ENCODE measurements around the gene MAD1L1.

The MAD1L1 gene

GRCh38 chr7:2245883-2246675 is 13.3 kb upstream of the MAD1L1 start:
- H3K27ac ChIP-seq = no peak overlapping the region
- no peak for TF ChIP-seq CTCF (conservative IDR thresholded peaks at IDR 0.05)

- TF ChIP-seq CTCF (conservative IDR thresholded peaks at IDR 0.05) = no peak
- H3K27ac ChIP-seq = no peak overlapping the region
These were observed 11.8 kb upstream of the MAD1L1 start for GRCh38 chr7:2244404-2244995.

- H3K27ac ChIP-seq = peak overlapping the region; percentile 84; the same call in 1 of the 2 replicates
- no peak for TF ChIP-seq CTCF (conservative IDR thresholded peaks at IDR 0.05)
These were observed 10.7 kb upstream of the MAD1L1 start for GRCh38 chr7:2243458-2243857.

GRCh38 chr7:2242541-2243429 is 10.0 kb upstream of the MAD1L1 start:
- no peak for TF ChIP-seq CTCF (conservative IDR thresholded peaks at IDR 0.05)
- peak overlapping the region; percentile 84 for H3K27ac ChIP-seq

GRCh38 chr7:2241580-2242540 is 9.1 kb upstream of the MAD1L1 start, which contains the start of the genes MRM2 and NUDT1:
Gene MRM2, minus strand, starts transcription at chr7:2242205. Its CDS starts 36 bp downstream, at chr7:2242169.
Gene NUDT1, plus strand, starts transcription at chr7:2242226. Its CDS starts 2,349 bp downstream, at chr7:2244575.
- peak within 1 kb of the TSS; percentile 84 for H3K27ac ChIP-seq
- no peak for TF ChIP-seq CTCF (conservative IDR thresholded peaks at IDR 0.05)

GRCh38 chr7:2239242-2239641 is 6.5 kb upstream of the MAD1L1 start:
- no peak overlapping the region for H3K27ac ChIP-seq
- no peak for TF ChIP-seq CTCF (conservative IDR thresholded peaks at IDR 0.05)
